Adipocyte (in vitro differentiated cells): ENCODE measurements around the gene TMEM88.
"Not testable (repeated sequence)": the region's sequence is repeated elsewhere in the genome, so short reads cannot be mapped to it uniquely, and the experiment has no call there.

ENCODE experiments used
- DNase-seq: peaks from one replicate; pipeline ENCODE4 v3.0.0-alpha.2; 2015; ENCODE audit warnings: low read depth
- H3K27me3 ChIP-seq: replicated peaks from 2 replicates; pipeline ENCODE4 v1.7.0; 2013; ENCODE audit warnings: mild to moderate bottlenecking, low read length, moderate library complexity; ENCODE audit not compliant: control insufficient read depth, insufficient read depth
- H3K36me3 ChIP-seq: 2 replicates; pipeline ENCODE4 v1.7.0; 2013; ENCODE audit warnings: low read length, mild to moderate bottlenecking, moderate library complexity; ENCODE audit not compliant: control insufficient read depth, insufficient read depth, severe bottlenecking
- H3K4me1 ChIP-seq: 2 replicates; pipeline ENCODE4 v1.7.0; 2013; ENCODE audit warnings: mild to moderate bottlenecking, low read length, moderate library complexity; ENCODE audit not compliant: control insufficient read depth, insufficient read depth
- H3K4me3 ChIP-seq: 2 replicates; pipeline ENCODE4 v1.7.0; 2013; ENCODE audit warnings: mild to moderate bottlenecking, low read length, moderate library complexity
- H3K9ac ChIP-seq: 2 replicates; pipeline ENCODE4 v1.7.0; 2013; ENCODE audit warnings: mild to moderate bottlenecking, low read length, moderate library complexity
- H3K9me3 ChIP-seq: 2 replicates; pipeline ENCODE4 v1.7.0; 2013; ENCODE audit warnings: mild to moderate bottlenecking, low read length, moderate library complexity; ENCODE audit not compliant: control insufficient read depth

TMEM88 gene, protein sequence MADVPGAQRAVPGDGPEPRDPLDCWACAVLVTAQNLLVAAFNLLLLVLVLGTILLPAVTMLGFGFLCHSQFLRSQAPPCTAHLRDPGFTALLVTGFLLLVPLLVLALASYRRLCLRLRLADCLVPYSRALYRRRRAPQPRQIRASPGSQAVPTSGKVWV

DNA sequence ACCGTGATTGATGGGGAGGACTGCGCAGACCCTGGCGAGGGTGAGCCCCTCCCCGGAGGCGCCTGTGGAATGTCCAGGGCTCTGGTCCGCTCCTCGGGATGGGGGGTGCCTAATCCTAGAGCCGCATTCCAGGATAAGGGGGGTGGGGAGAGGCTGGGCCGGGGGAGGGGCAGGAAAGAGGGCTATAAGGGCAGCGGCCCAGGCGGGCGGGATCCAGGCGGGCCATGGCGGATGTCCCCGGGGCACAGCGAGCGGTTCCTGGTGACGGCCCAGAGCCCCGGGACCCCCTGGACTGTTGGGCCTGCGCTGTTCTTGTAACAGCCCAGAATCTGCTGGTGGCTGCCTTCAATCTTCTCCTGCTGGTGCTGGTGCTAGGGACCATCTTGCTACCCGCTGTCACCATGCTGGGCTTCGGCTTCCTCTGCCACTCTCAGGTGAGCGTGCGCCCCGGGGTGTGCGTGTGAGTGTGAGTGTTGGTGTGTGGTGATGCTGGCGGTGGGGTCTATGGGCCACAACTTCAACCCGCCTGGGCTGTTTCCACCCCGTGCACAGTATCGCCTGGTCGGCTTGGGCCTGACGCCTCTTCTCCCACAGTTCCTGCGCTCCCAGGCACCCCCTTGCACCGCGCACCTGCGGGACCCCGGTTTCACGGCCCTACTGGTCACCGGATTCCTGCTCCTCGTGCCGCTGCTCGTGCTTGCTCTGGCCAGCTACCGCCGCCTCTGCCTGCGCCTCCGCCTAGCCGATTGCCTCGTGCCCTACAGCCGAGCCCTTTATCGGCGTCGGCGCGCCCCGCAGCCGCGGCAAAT lies at the start of gene TMEM88:
Gene TMEM88, plus strand, starts transcription at position 216 of the 809 bp plus-strand sequence. Its CDS starts 9 bp downstream, at position 225.
- H3K4me3 ChIP-seq, result peak within 1 kb of the TSS; percentile 82
- no peaks in the 10 kb centered on the region for H3K9me3 ChIP-seq
- peaks cover 32% of the 10 kb centered on the region for H3K36me3 ChIP-seq
- H3K4me1 ChIP-seq, result peaks cover 28% of the 10 kb centered on the region
- DNase-seq, result no peak
- H3K9ac ChIP-seq, result peak within 1 kb of the TSS; percentile 97
- H3K27me3 ChIP-seq, result no peaks in the 10 kb centered on the region

DNA sequence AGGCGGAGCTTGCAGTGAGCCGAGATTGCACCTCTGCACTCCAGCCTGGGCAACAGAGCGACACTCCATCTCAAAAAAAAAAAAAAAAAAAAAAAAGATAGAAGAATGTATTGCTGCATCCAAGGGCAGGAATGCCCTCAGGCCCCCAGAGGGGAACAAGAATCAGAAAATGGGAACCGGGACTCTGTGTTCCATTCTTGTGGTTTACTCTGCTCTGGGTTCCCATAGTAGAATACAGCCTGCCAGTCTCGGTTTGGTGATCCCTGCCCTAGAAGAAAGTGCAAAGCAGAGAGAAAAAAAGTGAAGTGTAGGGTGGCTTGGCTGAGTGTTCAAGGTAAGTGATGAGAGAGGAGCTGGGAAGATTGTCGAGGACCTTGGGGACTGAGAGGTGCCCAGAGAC lies 48.3 kb upstream of the TMEM88 start:
- Histone ChIP-seq H3K9me3 (no peaks in the 10 kb centered on the region), H3K36me3 (no peaks in the 10 kb centered on the region), H3K4me3 (no peak overlapping the region), H3K9ac (no peak overlapping the region), H3K27me3 (peaks cover 7% of the 10 kb centered on the region), H3K4me1 (peaks cover 12% of the 10 kb centered on the region)
- peak; percentile 1 for DNase-seq

DNA sequence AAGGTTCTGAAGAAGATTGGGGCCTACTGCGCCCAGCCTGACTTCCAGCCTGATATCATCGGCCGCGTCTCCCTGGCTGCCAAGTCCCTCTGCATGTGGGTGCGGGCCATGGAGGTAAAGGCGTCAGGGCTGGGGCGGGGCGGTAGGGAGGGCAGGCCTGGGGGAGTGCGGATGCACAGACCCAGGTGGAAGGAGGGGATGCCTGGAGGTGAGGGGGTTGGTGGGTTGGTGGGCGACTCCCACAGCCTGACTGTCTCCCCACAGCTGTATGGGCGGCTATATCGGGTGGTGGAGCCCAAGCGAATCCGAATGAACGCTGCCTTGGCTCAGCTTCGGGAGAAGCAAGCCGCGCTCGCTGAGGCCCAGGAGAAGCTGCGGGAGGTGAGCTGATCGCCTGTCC lies 47.7 kb upstream of the TMEM88 start:
- Histone ChIP-seq H3K9me3 (no peaks in the 10 kb centered on the region), H3K27me3 (peaks cover 2% of the 10 kb centered on the region), H3K4me1 (peaks cover 12% of the 10 kb centered on the region), H3K36me3 (no peaks in the 10 kb centered on the region), H3K4me3 (no peak overlapping the region), H3K9ac (no peak overlapping the region)
- no peak for DNase-seq

DNA sequence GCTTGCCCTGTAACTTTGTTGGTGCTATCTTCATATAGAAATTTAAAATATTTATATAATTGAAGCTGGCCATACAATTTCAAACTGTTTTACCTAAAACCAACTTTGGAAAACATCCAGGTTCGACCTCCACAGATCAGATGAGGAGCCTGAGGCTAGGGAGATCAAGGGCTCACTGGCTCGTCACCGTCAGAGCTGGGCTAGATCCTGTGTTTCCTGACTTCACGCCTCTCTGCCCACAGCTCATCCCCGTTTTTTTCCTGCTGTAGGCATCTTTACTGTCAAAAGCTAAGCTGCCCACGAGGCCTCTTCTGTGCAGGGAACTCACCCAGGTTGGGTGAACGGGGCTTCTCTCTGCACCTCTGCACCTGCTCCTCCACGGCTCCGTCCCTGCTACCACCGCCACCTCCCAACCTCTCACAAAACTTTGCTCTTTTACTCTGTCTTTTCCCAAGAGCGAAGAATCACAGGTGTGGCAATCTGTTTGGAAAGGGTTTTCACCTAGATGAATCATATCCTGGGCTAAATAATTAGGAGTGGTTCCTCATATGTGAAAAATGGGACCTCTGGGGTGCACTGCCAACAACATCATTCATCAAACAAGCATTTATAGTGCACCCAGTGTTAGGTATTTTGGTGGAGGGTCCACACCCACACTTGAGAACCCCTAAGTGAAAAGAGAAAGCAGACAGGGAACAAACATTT lies 45.6 kb upstream of the TMEM88 start:
- no peak for DNase-seq
- Histone ChIP-seq H3K9me3 (no peaks in the 10 kb centered on the region), H3K9ac (no peak overlapping the region)

DNA sequence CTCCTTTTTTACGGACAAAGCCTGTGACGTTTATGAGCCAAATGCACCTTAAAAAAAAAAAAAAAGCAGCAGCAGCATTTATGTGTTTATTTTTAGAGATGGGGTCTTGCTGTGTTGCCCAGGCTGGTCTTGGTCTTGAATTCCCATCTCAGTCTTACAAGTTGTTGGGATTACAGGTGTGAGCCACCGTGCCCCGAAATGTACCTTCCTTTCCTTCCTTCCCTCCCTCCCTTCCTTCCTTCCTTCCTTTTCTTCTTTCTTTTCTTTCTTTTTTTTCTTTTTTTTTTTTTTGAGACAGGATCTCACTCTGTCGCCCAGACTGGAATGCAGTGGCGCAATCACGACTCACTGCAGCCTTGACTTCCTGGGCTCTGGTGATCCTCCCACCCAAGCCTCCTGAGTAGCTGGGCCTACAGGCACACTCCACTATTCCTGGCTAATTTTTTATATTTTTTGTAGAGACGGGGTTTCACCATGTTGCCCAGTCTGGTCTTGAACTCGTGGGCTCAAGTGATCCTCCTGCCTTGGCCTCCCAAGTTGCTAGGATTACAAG lies 45.0 kb upstream of the TMEM88 start:
- not testable (repeated sequence) for H3K9me3 ChIP-seq, H3K27me3 ChIP-seq, H3K36me3 ChIP-seq, H3K4me1 ChIP-seq, H3K4me3 ChIP-seq, H3K9ac ChIP-seq
- DNase-seq, result peak; percentile 5

More for the DNA sequence above, 45.6 kb upstream of the TMEM88 start:
- H3K4me1 ChIP-seq, result peaks cover 5% of the 10 kb centered on the region
- no peaks in the 10 kb centered on the region for H3K36me3 ChIP-seq
- H3K4me3 ChIP-seq, result no peak overlapping the region
- H3K27me3 ChIP-seq, result no peaks in the 10 kb centered on the region

DNA sequence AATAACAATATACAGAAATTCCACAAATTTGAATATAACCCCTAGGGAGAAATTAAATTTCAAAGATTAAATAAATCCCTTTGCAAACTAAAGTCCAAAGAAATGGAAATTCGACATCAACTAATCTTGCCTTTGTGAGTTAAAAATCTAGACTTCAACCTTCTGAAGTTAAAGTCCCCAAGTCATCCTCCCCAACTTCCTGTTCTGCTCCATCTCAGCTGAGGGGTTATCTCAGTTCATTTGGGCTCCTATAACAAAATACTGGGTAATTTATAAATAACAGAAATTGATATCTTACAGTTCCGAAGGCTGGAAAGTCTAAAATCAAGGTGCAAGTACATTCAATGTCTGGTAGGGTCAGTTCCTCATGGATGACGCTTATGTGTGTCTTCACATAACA lies 43.6 kb upstream of the TMEM88 start:
- H3K4me3 ChIP-seq, result no peak overlapping the region
- H3K36me3 ChIP-seq, result no peaks in the 10 kb centered on the region
- H3K4me1 ChIP-seq, result peaks cover 5% of the 10 kb centered on the region
- DNase-seq, result no peak
- peaks cover 15% of the 10 kb centered on the region for H3K27me3 ChIP-seq
- no peaks in the 10 kb centered on the region for H3K9me3 ChIP-seq
- no peak overlapping the region for H3K9ac ChIP-seq

DNA sequence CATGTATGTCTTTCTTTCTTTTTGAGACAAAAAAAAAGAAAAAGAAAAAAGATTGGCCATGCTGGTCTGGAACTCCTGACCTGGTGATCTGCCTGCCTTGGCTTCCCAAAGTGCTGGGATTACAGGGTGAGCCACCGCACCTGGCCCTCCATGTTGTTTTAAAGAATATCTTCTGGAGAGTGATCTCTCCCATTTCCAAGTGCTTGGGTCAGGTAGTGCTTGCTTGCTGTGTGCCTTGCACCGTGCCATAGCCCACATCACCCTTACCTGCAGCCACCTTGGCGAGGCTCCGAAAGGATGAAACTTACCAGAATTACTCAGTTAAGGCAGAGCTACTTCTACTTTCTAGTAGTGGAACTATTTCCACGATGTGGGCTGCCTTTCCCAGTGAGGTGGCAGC lies 39.9 kb upstream of the TMEM88 start:
- DNase-seq, result no peak
- peaks cover 48% of the 10 kb centered on the region for H3K27me3 ChIP-seq
- no peaks in the 10 kb centered on the region for H3K9me3 ChIP-seq
- H3K4me3 ChIP-seq, result no peak overlapping the region
- no peaks in the 10 kb centered on the region for H3K4me1 ChIP-seq
- H3K9ac ChIP-seq, result no peak overlapping the region
- no peaks in the 10 kb centered on the region for H3K36me3 ChIP-seq

DNA sequence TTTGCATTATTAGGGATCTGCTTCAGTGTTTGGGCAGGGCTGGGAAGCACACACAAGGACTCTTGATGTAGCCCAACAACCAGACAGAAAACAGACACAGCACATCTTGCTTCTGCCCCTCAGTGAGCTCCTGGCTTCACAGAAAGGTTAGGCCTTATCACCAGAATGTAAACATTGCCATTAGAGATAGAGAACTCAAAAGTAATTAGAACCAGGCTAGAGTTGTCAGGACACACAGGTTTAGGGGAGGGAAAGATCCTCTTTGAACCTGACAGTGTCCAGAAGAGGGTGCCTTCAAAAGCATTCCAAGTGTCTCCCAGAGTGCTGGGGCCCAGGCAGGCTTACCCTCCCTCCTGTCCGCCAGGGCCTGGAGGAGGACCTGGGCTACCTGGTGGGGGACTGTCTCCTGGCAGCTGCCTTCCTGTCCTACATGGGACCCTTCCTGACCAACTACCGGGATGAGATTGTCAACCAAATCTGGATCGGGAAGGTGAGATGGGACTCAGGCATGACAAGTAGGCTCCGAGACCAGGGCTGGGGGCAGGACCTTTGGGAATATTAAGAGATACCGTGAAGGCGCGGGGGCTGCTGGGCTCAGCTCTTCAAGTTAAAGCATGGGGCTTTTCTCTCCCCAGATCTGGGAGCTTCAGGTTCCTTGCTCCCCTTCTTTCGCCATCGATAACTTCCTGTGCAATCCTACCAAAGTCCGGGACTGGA lies 37.8 kb upstream of the TMEM88 start:
- Histone ChIP-seq H3K36me3 (no peaks in the 10 kb centered on the region), H3K9me3 (no peaks in the 10 kb centered on the region), H3K4me1 (no peaks in the 10 kb centered on the region), H3K4me3 (no peak overlapping the region), H3K27me3 (peaks cover 48% of the 10 kb centered on the region), H3K9ac (no peak overlapping the region)
- DNase-seq, result no peak

DNA sequence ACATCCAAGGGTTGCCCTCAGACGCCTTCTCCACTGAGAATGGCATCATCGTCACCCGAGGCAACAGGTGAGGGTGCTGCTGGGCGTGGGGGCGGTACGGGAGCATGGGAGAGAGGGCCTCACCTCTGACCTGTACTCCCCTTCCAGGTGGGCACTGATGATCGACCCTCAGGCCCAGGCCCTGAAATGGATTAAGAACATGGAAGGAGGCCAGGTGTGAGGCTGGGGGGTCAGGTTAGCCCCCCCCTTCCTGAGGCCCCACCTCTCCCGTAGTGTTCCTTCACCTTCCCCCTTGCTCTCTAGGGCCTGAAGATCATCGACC lies 37.3 kb upstream of the TMEM88 start:
- DNase-seq, result no peak

DNA sequence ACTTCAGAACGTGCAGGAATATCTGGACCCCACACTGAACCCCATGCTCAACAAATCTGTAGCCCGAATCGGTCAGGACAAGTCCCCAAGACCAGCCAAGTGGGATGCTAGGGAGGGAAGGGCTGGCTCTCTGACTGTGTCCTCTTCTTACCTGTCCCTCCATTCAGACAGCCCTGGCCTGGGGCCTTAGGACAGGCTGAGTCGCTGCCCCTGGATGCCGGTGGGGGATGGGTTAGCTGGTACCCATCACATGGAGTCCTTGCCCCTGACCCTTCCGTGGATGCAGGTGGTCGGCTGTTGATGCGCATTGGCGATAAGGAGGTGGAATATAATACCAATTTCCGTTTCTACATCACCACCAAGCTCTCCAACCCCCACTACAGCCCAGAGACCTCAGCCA lies 36.8 kb upstream of the TMEM88 start:
- Histone ChIP-seq H3K9me3 (no peaks in the 10 kb centered on the region), H3K4me3 (no peak overlapping the region), H3K4me1 (no peaks in the 10 kb centered on the region), H3K9ac (no peak overlapping the region), H3K36me3 (no peaks in the 10 kb centered on the region), H3K27me3 (peaks cover 48% of the 10 kb centered on the region)
- no peak for DNase-seq

More for the DNA sequence above, 37.3 kb upstream of the TMEM88 start:
- Histone ChIP-seq H3K9ac (no peak overlapping the region), H3K4me1 (no peaks in the 10 kb centered on the region), H3K4me3 (no peak overlapping the region), H3K27me3 (peaks cover 48% of the 10 kb centered on the region), H3K36me3 (no peaks in the 10 kb centered on the region), H3K9me3 (no peaks in the 10 kb centered on the region)
